ENCODE data around the gene TCEANC2. TPM values are rescaled to one million over a fixed set of nuclear protein-coding genes. Genes with fewer than 3 reads are reported as not detected.

Gene TCEANC2
- total RNA-seq, 2 experiments from 2014 or later = 11.8 to 13.1 TPM

DNA sequence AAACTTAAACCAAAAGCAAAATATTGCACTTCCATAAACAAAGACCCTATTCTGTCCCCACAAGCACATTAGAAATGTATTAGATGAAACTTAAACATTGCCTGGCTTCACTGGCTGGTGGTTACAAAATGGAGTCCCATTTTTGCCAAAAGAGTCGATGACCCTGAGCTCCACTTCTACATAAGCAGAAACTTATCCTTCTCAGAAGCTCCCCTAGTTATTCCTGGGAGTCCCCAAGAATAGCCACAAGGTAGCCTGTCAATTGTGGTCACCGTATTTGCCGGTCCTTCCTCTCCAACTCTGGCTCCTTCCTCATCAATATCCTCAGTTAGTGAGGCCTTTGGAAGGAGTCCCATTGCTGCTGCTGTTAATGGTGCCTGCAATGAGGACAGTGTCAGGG lies 62.1 kb downstream of the TCEANC2 start:
- CTCF ChIA-PET = interaction anchor here (0.8 to 1.2 kb wide), 2 partner anchors 9 to 374 kb away, joined by 3 to 5 read pairs; no protein-coding TSS in a partner anchor
- no peak overlapping the region for H3K4me3 Mint-ChIP-seq
- ATAC-seq = no peak

DNA sequence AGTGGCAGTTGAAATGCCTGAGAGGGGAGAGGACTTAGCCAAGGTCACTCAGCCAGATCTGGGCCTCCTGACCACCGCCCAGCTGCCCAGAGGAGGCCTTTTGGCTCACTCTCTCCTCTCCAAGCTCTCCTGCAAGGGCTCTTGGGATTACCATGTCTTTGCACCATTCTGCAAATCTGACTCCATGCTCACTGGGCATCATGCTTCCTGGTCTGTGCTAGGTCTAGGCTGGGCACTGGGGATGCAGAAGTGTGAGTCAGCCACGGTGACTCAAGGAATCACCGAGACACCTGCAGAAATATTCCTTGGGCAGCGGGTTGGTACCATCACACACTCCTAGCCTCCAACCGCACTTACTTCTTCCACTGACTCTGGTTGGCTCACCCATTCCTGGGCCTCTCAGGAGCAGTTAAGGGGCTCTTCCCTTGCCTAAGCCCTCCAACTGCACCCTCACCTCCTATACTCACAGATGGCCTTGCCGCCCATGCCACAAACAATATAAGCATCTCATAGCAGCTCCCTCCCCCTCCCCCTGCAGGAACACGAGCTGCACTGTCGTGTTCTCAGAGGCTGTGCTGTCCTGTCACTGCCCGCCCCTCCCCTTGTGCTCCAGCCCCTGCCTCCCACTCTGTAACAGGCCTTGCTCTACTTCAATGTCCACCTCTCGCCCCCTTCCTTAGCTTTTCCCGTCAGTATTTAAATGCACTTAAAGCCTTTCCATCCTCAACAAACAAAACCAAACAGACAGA lies 64.6 kb downstream of the TCEANC2 start:
- Mint-ChIP-seq H3K27me3 (peaks cover 6% of the 10 kb centered on the region), H3K36me3 (no peaks in the 10 kb centered on the region), H3K27ac (no peak overlapping the region), H3K4me1 (peaks cover 4% of the 10 kb centered on the region), H3K9me3 (ENCODE audit: low read depth) (no peaks in the 10 kb centered on the region), H3K4me3 (no peak overlapping the region)
- ATAC-seq = no peak
- CTCF ChIA-PET = interaction anchor here (0.8 to 1.7 kb wide), 2 partner anchors 369 to 372 kb away, joined by 5 to 6 read pairs; no protein-coding TSS in a partner anchor
- no peak for DNase-seq

More for the DNA sequence above, 62.1 kb downstream of the TCEANC2 start:
- no peak for DNase-seq
- H3K27ac Mint-ChIP-seq = no peak overlapping the region
- no peaks in the 10 kb centered on the region for H3K4me1 Mint-ChIP-seq
- H3K36me3 Mint-ChIP-seq = no peaks in the 10 kb centered on the region
- H3K9me3 Mint-ChIP-seq (ENCODE audit: low read depth) = no peaks in the 10 kb centered on the region
- no peaks in the 10 kb centered on the region for H3K27me3 Mint-ChIP-seq

DNA sequence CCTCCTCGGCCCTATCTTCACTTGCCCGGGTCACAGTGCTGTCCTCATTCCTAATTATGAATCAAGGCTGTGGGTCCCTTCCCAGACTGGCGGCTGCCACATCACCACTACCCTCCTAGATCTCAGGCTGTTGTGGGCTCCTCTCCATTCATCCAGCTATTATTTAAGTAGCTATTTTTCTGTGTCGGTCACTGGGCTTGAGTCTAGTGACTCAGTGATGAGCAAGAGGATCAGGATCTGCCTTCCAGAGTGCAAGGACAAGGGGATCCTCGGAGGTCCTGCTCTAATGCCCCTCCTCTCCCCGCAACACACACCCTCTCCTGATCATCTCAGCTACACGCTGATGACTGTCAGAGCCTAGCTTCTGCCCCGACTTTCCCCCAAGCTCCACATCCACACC lies 65.3 kb downstream of the TCEANC2 start:
- no peaks in the 10 kb centered on the region for H3K9me3 Mint-ChIP-seq (ENCODE audit: low read depth)
- ATAC-seq (no peak), DNase-seq (no peak)
- peaks cover 6% of the 10 kb centered on the region for H3K27me3 Mint-ChIP-seq
- peaks cover 4% of the 10 kb centered on the region for H3K4me1 Mint-ChIP-seq
- CTCF ChIA-PET = interaction anchor here (0.8 to 1.7 kb wide), 2 partner anchors 368 to 371 kb away, joined by 5 to 6 read pairs; no protein-coding TSS in a partner anchor
- no peaks in the 10 kb centered on the region for H3K36me3 Mint-ChIP-seq
- H3K4me3 Mint-ChIP-seq = no peak overlapping the region
- H3K27ac Mint-ChIP-seq = no peak overlapping the region

DNA sequence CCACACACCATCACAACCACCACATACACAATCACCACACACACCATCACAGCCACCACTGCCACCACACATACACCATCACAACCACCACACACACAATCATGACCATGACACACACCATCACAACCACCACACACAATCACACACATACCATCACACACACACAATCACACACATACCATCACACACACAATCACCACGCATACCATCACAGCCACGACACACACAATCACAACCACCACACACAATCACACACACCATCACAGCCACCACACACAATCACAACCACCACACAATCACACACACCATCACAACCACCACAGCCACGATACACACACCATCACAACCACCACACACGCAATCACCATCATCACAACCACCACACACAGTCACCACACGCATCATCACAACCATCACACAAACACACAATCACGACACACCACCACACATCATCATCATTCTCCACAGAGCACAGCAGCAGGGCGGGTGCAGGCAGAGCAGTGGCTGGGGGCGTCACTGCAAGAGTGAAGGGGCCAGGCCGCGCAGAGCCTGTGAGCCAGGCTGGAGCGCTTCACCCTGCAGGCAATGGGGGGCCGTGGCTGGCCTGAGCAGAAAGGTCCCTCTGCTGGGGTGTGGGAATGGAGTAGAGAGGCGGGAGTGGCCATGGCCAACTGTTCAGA lies 66.8 kb downstream of the TCEANC2 start:
- Mint-ChIP-seq H3K36me3 (no peaks in the 10 kb centered on the region), H3K4me1 (peaks cover 7% of the 10 kb centered on the region), H3K4me3 (no peak overlapping the region), H3K27ac (no peak overlapping the region), H3K27me3 (peaks cover 6% of the 10 kb centered on the region), H3K9me3 (ENCODE audit: low read depth) (no peaks in the 10 kb centered on the region)
- no peak for ATAC-seq
- CTCF ChIA-PET = interaction anchor here (2.9 kb wide), 1 partner anchor 369 kb away, joined by 29 read pairs; no protein-coding TSS in a partner anchor
- no peak for DNase-seq

DNA sequence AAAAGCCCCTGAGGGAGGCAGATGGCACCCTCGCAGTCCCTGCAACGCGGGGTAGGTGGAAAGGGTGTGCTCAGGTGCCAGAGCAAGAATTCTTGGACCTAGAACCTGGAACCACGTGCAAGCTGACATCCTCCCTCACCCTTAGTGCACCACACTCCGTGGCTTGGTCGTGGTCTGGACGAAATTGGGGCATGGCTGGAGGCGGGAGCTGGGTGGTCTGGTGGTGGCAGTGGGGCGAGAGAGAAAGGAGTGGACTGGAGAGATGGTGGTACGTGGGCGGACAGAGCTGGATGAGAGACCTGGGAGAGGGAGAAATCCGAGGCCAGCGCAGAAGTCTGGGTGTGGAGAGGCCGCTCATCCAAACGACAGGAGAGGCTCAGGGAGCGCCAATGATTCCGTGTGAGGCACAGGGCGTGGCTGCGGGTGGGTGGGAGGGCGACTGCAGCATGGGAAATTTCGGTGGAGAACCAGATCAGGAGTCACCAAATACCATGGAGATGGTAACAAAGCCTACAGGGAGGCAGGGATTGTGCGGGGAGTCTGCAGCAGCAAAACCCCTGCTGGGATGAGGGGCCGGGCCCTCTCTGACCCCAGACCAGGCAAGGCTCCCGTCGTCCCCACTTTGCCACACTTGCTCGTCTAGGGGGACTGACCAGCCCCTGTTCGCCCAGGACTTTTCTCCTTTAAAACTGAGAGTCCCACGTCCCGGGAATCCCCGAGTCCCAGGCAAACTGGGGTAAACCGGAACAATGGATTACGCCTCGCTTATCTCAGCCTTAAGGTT lies 67.5 kb downstream of the TCEANC2 start:
- DNase-seq (no peak), ATAC-seq (no peak)
- H3K9me3 Mint-ChIP-seq (ENCODE audit: low read depth) = no peaks in the 10 kb centered on the region
- H3K36me3 Mint-ChIP-seq = no peaks in the 10 kb centered on the region
- H3K27ac Mint-ChIP-seq = no peak overlapping the region
- peaks cover 6% of the 10 kb centered on the region for H3K27me3 Mint-ChIP-seq
- peaks cover 11% of the 10 kb centered on the region for H3K4me1 Mint-ChIP-seq
- CTCF ChIA-PET = interaction anchor here (0.6 to 2.9 kb wide), 8 partner anchors 13 to 690 kb away, joined by 3 to 29 read pairs (median 5); partner anchors contain the start of genes CYB5RL and MRPL37
- H3K4me3 Mint-ChIP-seq = no peak overlapping the region

DNA sequence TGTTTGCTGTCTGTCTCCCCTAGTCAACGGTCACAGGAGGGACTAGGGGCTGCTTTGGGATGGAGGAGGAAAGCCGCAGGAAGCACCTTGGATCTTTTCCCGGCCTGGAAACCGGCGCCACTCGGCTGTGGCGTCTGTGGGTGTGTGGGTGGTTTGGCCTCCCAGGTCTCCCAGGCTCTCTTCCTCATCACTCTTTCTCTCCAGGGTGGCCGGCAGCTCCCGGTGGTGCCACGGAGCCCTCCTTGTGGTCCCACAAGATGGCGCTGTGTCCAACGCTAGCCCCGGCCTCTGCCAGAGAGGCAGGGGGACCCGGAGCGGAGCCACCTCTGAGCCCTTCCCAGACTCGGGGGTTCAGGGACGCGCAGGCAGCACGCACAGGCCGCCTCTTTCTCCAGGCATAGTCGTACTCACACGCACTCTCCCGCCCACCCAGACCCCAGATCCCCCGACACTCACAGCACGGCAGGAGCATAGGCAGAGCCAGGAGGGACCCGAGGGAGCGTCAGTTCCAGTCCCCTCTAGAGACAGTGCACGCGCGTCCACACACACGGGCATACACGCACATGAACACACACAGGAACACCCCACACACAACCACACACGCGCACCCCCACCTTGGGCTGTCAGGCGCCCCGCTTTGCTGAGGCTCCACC lies 68.2 kb downstream of the TCEANC2 start:
- CTCF ChIA-PET = interaction anchor here (0.6 to 2.9 kb wide), 10 partner anchors 14 to 689 kb away, joined by 3 to 29 read pairs (median 4); partner anchors contain the start of genes CYB5RL and MRPL37
- ATAC-seq (peak; percentile 87), DNase-seq (peak; percentile 78)
- H3K27me3 Mint-ChIP-seq = peaks cover 6% of the 10 kb centered on the region
- no peaks in the 10 kb centered on the region for H3K9me3 Mint-ChIP-seq (ENCODE audit: low read depth)
- peaks cover 11% of the 10 kb centered on the region for H3K4me1 Mint-ChIP-seq
- no peak overlapping the region for H3K27ac Mint-ChIP-seq
- H3K4me3 Mint-ChIP-seq = no peak overlapping the region
- no peaks in the 10 kb centered on the region for H3K36me3 Mint-ChIP-seq

DNA sequence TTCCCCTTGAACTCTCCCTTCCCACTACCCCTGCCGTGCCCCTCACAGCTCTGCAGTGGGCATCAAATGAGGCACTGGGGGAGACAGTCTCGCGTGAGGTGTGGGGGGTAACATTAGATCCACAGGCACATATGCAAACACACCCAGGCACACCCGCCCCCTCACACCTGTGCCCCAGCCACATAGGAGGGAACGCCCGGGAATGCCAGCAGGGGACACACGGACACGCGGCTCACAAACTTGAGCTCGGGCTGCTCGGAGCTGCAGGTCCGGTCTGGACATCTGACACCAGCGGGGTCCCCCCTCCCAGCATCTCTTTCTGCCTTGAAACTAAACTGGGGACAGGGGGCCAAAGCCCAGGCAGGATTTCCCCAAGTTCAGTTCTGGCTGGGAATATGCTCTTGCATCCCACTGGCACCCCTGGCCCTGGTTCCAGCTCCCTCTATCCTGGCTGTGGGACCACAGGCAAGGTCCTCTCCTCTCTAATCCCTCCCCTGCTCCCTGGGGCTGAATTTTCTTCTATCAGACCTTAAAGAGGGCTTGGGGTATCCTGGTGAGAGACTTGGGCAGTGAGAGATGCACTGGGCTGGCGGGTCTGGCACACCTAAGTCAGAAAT lies 68.8 kb downstream of the TCEANC2 start:
- Mint-ChIP-seq H3K4me1 (peaks cover 11% of the 10 kb centered on the region), H3K4me3 (no peak overlapping the region), H3K9me3 (ENCODE audit: low read depth) (no peaks in the 10 kb centered on the region), H3K27me3 (peaks cover 6% of the 10 kb centered on the region), H3K36me3 (no peaks in the 10 kb centered on the region), H3K27ac (no peak overlapping the region)
- DNase-seq = no peak
- CTCF ChIA-PET = interaction anchor here (0.6 to 2.9 kb wide), 6 partner anchors 49 to 393 kb away, joined by 3 to 29 read pairs (median 5); partner anchors contain the start of genes CYB5RL and MRPL37
- no peak for ATAC-seq

DNA sequence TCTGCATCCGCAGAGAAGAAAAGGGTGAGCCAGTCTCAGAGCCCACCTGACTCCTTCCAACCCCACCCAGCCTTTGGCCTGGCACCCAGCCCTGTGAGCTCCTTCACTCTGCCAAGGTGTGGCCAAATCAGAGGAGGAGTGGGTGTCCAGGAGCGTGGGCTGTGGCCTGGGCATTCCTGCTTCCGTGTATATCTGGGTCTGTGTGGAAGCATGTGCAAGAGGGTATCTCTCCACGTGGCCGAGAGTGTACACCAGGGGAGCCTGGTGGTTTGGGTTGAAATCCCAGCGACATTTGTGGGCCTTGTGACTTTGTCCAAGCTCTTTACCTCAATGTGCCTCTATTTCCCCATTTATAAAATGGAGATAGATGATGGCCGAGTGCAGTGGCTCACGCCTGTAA lies 69.6 kb downstream of the TCEANC2 start:
- H3K27me3 Mint-ChIP-seq = peaks cover 10% of the 10 kb centered on the region
- H3K4me1 Mint-ChIP-seq = peaks cover 11% of the 10 kb centered on the region
- no peak for DNase-seq
- no peak for ATAC-seq
- no peak overlapping the region for H3K27ac Mint-ChIP-seq
- CTCF ChIA-PET = interaction anchor here (0.9 to 2.9 kb wide), 3 partner anchors 49 to 393 kb away, joined by 3 to 29 read pairs (median 3); no protein-coding TSS in a partner anchor
- no peaks in the 10 kb centered on the region for H3K36me3 Mint-ChIP-seq
- H3K4me3 Mint-ChIP-seq = no peak overlapping the region
- H3K9me3 Mint-ChIP-seq (ENCODE audit: low read depth) = no peaks in the 10 kb centered on the region

DNA sequence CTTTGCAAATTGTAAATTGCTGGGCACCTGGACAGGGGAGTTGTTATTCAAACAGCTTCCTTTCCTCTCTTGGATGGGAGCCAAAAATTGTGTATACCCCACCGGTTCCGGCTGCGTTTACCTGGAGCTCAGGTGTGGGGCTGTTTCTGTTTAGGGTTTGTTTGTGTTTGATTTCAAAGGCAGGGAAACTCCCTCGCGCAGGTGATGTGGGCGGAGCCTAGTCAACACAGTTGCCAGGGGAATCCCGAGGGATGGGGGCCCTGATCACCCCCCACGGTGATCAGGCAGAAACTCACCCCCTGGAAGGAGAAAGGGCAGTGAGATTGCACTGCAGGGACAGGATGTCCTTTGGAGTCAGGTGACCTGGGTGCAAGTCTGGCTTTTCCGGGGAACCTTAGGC lies 71.1 kb downstream of the TCEANC2 start:
- H3K9me3 Mint-ChIP-seq (ENCODE audit: low read depth) = no peaks in the 10 kb centered on the region
- H3K36me3 Mint-ChIP-seq = no peaks in the 10 kb centered on the region
- ATAC-seq (no peak), DNase-seq (no peak)
- H3K4me3 Mint-ChIP-seq = no peak overlapping the region
- no peak overlapping the region for H3K27ac Mint-ChIP-seq
- peaks cover 11% of the 10 kb centered on the region for H3K4me1 Mint-ChIP-seq
- CTCF ChIA-PET = interaction anchor here (1.4 to 3.2 kb wide), 2 partner anchors 9 to 365 kb away, joined by 3 to 11 read pairs; no protein-coding TSS in a partner anchor
- peaks cover 10% of the 10 kb centered on the region for H3K27me3 Mint-ChIP-seq

DNA sequence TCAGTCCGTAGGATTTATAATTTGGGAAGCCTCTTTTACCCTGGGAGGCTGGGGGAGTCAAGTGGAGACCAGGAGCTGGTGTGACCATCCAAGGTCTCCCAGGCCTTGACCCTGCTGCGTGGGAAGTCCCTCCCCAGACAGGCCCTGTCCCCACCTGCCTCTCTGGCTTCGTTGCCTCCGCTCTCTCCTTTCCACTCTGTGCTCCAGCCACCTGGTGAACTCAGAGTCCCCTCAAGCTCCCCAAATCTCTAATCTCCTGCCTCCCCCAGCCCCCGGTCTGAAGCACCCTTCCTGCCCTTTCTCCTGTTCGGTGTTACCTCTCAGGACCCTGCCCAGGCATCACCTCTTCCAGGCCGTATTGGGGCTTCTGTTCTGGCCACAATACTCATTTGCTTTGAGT lies 71.5 kb downstream of the TCEANC2 start:
- H3K36me3 Mint-ChIP-seq = no peaks in the 10 kb centered on the region
- H3K27me3 Mint-ChIP-seq = peaks cover 10% of the 10 kb centered on the region
- H3K4me3 Mint-ChIP-seq = no peak overlapping the region
- CTCF ChIA-PET = interaction anchor here (1.4 to 3.2 kb wide), 2 partner anchors 10 to 364 kb away, joined by 3 to 11 read pairs; no protein-coding TSS in a partner anchor
- no peak for ATAC-seq
- peaks cover 11% of the 10 kb centered on the region for H3K4me1 Mint-ChIP-seq
- no peaks in the 10 kb centered on the region for H3K9me3 Mint-ChIP-seq (ENCODE audit: low read depth)
- DNase-seq = no peak
- H3K27ac Mint-ChIP-seq = no peak overlapping the region

DNA sequence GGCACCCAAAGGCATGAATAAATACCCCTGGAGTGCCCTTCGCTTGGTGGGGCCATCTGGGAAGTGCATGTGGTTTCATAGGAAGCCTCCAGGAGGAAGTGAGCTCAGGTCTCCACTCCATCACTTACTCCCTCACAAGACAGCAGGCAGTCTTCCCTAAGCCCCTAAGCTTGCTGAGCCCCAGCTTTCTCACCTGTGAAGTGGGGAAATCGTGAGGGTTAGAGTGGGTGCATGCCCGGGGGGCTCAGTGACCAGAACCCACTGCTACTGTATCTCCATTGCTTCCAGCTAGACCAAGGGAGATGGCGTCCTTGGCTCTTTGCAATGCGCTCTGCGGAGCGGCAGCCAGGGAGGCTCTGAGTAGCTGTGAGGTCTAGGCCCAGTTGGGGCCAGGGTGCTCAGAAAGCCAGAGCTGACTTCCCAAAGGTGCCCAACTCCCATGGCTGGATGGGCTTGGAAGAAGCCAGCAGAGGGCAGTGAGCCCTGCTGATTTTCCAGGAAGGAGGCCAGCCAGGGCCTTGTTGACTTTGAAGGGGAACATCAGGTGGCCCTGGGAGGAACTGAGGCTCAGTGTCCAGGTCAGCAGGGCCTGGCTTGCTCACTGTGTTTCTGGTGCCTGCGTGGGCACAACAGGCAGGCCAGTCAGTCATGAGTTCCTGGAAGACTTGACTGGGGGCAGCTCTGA lies 72.1 kb downstream of the TCEANC2 start:
- no peak for DNase-seq
- H3K27me3 Mint-ChIP-seq = peaks cover 12% of the 10 kb centered on the region
- H3K36me3 Mint-ChIP-seq = no peaks in the 10 kb centered on the region
- H3K4me3 Mint-ChIP-seq = no peak overlapping the region
- no peaks in the 10 kb centered on the region for H3K9me3 Mint-ChIP-seq (ENCODE audit: low read depth)
- CTCF ChIA-PET = interaction anchor here (0.6 to 3.2 kb wide), 3 partner anchors 9 to 364 kb away, joined by 3 to 11 read pairs (median 4); no protein-coding TSS in a partner anchor
- peaks cover 11% of the 10 kb centered on the region for H3K4me1 Mint-ChIP-seq
- no peak overlapping the region for H3K27ac Mint-ChIP-seq
- ATAC-seq = no peak
